HG03135 (cell line): Measurements from ENCODE around the gene TEX51.

Source experiments
- ATAC-seq: cut with Tn5 transposase; IDR thresholded peaks from one replicate; pipeline ENCODE4 v1.9.1; 2021; ENCODE audit warnings: mild to moderate bottlenecking, moderate library complexity; ENCODE audit not compliant: unreplicated experiment

Gene TEX51

GRCh38 chr2:126949775-126950174, 51.1 kb downstream of the TEX51 start:
- no peak for ATAC-seq

GRCh38 chr2:126950504-126950903, 51.8 kb downstream of the TEX51 start:
- no peak for ATAC-seq
